ENCODE data around the gene ANGPTL7.

ANGPTL7 gene

DNA sequence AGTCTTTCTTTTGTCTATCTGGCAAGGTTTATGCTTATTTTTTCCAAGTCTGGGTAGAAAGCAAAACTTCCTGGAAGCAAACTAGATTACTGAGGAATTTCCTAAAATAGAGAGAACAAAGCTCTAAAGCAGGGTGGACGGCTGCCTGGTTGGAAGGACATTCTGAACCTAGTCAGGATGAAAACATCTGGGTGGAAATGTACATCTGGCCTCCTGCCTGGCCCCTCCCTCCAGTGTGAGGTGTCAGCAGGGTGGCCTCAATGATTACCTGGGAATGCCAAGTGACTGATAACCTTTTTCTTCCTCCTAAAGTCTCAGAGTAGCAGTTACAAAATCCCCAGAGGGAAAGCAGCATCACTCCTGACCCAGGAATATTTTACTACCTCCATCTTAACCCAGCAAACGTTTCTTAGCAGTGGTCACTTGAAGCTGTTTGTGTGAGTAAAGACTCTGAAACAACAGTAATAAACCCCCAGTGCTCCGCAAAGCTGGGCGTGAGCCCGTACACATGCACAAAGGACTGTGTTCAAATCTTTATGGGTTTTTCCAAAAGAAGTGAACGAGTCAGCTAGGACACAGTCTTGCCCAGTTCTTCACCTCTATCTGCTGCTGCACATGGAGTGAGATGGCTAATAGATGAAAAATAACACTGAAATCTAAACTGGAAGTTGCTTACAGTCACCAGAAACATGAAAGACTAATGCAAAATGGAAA is 18.9 kb downstream of the ANGPTL7 start:
- no peak for DNase-seq

DNA sequence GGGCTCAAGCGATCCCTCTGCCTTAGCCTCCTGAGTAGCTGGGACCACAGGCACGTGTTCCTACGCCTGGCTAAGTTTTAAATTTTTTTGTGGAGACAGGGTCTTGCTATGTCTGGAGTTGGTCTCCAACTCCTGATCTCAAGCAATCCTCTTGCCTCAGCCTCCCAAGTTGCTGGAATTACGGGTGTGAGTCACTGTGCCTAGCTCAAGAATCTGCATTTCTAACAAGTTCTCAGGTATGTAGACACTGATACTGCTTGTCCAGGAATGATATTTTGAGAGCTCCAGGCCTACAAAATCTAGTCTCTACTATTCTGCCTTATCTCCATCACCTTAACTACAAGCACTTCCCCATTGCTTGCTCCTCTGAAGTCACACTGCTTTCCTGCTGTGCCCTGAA is 22.3 kb downstream of the ANGPTL7 start:
- no peak for DNase-seq

GRCh38 chr1:11211925-11212587 is 22.9 kb downstream of the ANGPTL7 start:
- DNase-seq: no peak

- no peak for DNase-seq
Observed at GRCh38 chr1:11214698-11215380, 25.7 kb downstream of the ANGPTL7 start.

DNA sequence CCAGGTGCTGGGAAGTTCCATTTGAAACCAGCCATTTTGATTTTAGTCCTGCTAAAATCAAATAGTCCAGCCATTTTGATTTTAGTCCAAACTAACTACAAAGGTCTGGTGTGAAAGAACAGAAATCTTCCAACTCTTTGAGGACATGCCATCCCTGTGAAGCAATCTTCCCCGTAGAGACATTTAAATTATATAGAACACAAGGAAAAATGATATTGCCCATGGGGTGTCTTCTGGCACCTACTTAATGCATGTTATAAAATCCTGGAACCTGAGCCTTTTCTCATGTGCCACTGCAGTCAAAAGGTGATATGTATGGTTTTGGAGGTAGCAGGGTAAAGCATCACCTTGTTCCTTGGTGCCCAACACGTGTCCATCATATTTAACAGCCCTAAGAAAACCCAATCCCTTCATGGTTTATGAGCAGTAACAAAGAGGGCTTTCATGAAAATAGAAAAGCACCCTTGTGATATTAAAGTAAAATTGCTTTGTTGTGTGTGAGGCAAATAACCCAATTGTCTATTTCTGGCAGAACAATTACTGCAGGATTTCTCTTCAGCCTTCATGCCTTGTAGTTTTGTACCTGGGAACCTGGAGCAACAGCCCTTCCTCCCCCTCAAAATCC is 26.3 kb downstream of the ANGPTL7 start:
- DNase-seq: no peak

- no peak for DNase-seq
Observed at GRCh38 chr1:11216074-11216473, 26.9 kb downstream of the ANGPTL7 start.

- no peak for DNase-seq
Observed at GRCh38 chr1:11227106-11228077, 38.2 kb downstream of the ANGPTL7 start.

DNA sequence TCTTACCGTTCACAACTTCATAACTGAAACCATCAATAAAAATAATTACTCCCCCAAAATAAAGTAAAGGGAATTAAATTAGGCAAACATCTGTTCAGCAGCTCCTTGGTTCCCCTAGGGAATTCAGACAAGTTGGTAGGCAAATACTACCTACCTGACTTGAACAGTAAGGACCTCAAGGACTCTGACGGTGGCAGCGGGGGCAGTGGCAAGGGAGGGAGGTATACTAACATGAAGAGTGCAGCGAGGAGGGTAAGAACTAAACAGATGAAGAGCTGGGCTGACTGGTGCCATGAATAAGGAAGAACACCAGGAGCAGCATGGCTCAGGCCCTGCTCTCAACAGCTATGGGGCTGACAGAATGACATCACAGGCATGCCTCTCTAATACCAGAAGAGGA is 40.0 kb downstream of the ANGPTL7 start:
- DNase-seq: no peak

DNA sequence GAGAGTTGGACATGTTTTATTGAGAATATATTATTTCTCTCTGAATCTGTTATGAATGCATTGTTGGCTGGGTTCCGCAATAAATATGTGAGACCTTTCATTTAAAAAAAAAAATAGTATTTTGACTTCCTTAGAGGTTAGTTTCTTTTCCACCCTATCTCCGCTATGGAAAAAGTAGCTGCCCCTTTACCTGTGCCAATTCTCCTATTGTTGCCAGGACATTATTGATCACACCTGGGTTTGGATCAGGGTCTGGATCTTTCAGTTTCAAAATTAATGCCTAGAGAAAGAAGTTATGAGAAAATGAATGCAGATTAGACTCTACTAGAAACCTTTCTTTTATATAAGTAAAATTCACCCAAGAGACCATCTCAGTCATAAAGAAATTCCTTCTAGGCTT is 44.1 kb downstream of the ANGPTL7 start:
- DNase-seq: no peak

GRCh38 chr1:11237356-11237755 is 48.2 kb downstream of the ANGPTL7 start:
- no peak for DNase-seq

DNA sequence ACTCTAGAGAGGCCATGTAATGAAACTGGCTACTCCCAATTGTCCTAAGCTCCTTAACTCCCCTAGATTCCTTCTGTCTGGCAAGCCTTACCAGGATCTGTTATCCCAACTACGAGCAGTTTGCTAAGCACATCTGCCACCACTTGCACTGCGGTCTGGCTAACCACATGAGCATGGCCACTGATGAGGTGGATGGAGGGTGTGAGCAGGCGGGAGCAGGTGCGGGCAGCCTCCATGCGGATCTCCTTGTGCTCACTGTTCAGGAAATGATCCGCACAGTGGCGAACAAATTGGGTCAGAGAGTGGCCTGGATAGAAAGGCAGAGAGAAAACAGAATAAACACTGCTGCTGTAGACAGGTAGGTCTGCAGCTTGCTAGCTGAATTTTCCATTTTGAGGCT is 49.2 kb downstream of the ANGPTL7 start:
- DNase-seq: no peak

DNA sequence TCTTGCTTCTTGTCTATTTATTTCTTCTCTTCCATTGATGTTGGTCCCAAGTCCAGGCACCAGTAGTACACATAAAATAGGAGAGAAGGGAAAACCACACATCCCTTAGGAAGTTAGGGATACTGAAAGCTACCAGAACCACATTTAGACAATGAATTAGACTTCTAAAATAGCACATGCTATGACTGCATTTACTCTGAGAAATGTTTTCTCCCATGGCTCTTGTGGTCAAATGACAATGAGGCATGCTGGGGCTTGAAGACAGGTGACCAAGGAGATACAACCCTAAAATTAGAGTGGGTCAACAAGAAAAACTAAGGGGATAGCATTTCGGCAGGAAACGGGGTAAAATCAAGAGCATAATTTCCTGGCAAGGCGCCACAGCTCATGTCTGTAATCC is 56.1 kb downstream of the ANGPTL7 start:
- DNase-seq: no peak

All from activated naive CD4-positive, alpha-beta T cell treated with Interleukin-2 at 50 U/mL for 16 hours (primary cell).